Stimulated activated CD8-positive, alpha-beta memory T cell treated with anti-CD3 and anti-CD28 coated beads, Interleukin-2, amount 100 ng/mL, for 48 hours (primary cell): ENCODE results near the gene PPP1R15B.
A peak's percentile ranks its signal among the peaks of the same experiment; 100 is the strongest.

Experiments used
- DNase-seq, 2 donors: peaks; one replicate each; pipeline ENCODE4 v3.0.0-alpha.2; 2020; ENCODE audit warnings: low read depth in 2 of 2

PPP1R15B gene

GRCh38 chr1:204367193-204367858 is 44.3 kb downstream of the PPP1R15B start:
- DNase-seq: no peak

GRCh38 chr1:204366759-204367158 is 44.9 kb downstream of the PPP1R15B start:
- DNase-seq: peak in 1 of 2 donors; percentile 24

- peak; percentile 54 to 55 for DNase-seq
These were observed 48.1 kb downstream of the PPP1R15B start for GRCh38 chr1:204363335-204364114.

GRCh38 chr1:204362984-204363334 is 48.7 kb downstream of the PPP1R15B start:
- DNase-seq: no peak

GRCh38 chr1:204361781-204362180 is 49.8 kb downstream of the PPP1R15B start:
- DNase-seq: no peak

- no peak for DNase-seq
These were observed 50.3 kb downstream of the PPP1R15B start for GRCh38 chr1:204361341-204361771.

GRCh38 chr1:204360314-204360713 is 51.3 kb downstream of the PPP1R15B start:
- DNase-seq: no peak

GRCh38 chr1:204359474-204360255 is 52.0 kb downstream of the PPP1R15B start, which contains the start of gene PLEKHA6:
TSS of gene PLEKHA6 (minus strand) at chr1:204359929. CDS start at chr1:204273727, 86,202 bp downstream.
- peak in 1 of 2 donors; percentile 13 for DNase-seq

GRCh38 chr1:204359131-204359473 is 52.5 kb downstream of the PPP1R15B start:
- no peak for DNase-seq

- no peak for DNase-seq
These were observed 53.0 kb downstream of the PPP1R15B start for GRCh38 chr1:204358605-204359004.

GRCh38 chr1:204357551-204358490 is 53.8 kb downstream of the PPP1R15B start:
- DNase-seq: no peak

GRCh38 chr1:204356997-204357396 is 54.6 kb downstream of the PPP1R15B start:
- no peak for DNase-seq

GRCh38 chr1:204355913-204356312 is 55.7 kb downstream of the PPP1R15B start:
- DNase-seq: no peak

GRCh38 chr1:204354579-204354978 is 57.0 kb downstream of the PPP1R15B start:
- DNase-seq: no peak
